SK-N-SH treated with all-trans-retinoic acid at 6 μM for 48 hours (cell line): ENCODE results near the gene GFI1.

Experiments used
- ATAC-seq: fragments of 200-7000 bp; cut with Tn5 transposase; 3 replicates; pipeline ENCODE4 v1.9.1; 2020; ENCODE audit warnings: mild to moderate bottlenecking, moderate library complexity
- ARNTL ChIP-seq: fragments of 450-650 bp; formaldehyde crosslinking; IDR thresholded peaks from 2 replicates; pipeline ENCODE4 v1.5.0; 2020; ENCODE audit warnings: low read depth, mild to moderate bottlenecking, moderate library complexity, borderline replicate concordance
- BACH2 ChIP-seq: fragments of 250-450 bp; sonication (Bioruptor Pico); IDR thresholded peaks from 2 replicates; pipeline ENCODE4 v1.9.0; 2021; ENCODE audit warnings: mild to moderate bottlenecking, borderline replicate concordance
- CSDC2 ChIP-seq: fragments of 250-450 bp; sonication (Bioruptor Pico); IDR thresholded peaks from 2 replicates; pipeline ENCODE4 v1.5.0; 2020; ENCODE audit warnings: mild to moderate bottlenecking, moderate library complexity
- ESRRG ChIP-seq: fragments of 250-450 bp; sonication (Bioruptor Pico); IDR thresholded peaks from 2 replicates; pipeline ENCODE4 v1.6.1; 2021; ENCODE audit warnings: mild to moderate bottlenecking
- GLIS3 ChIP-seq: fragments of 250-450 bp; sonication (Bioruptor Pico); IDR thresholded peaks from 2 replicates; pipeline ENCODE4 v1.5.0; 2020; ENCODE audit warnings: mild to moderate bottlenecking, moderate library complexity
- ISL1 ChIP-seq: fragments of 250-450 bp; sonication (Bioruptor Pico); IDR thresholded peaks from 2 replicates; pipeline ENCODE4 v2.1.2; 2022; ENCODE audit warnings: mild to moderate bottlenecking, moderate library complexity
- OSR1 ChIP-seq: fragments of 250-450 bp; sonication (Bioruptor Pico); IDR thresholded peaks from 2 replicates; pipeline ENCODE4 v1.8.0; 2022; ENCODE audit warnings: moderate library complexity, mild to moderate bottlenecking, inconsistent platforms
- PPARA ChIP-seq: fragments of 250-450 bp; sonication (Bioruptor Pico); IDR thresholded peaks from 2 replicates; pipeline ENCODE4 v1.5.0; 2020; ENCODE audit warnings: mild to moderate bottlenecking, borderline replicate concordance
- RARB ChIP-seq: fragments of 250-450 bp; sonication (Bioruptor Pico); IDR thresholded peaks from 2 replicates; pipeline ENCODE4 v1.8.0; 2021; ENCODE audit warnings: mild to moderate bottlenecking, moderate library complexity
- SNAI2 ChIP-seq: fragments of 250-450 bp; sonication (Bioruptor Pico); IDR thresholded peaks from 2 replicates; pipeline ENCODE4 v1.5.0; 2020; ENCODE audit warnings: mild to moderate bottlenecking, moderate library complexity
- TCF4 ChIP-seq: fragments of 250-450 bp; sonication (Bioruptor Pico); IDR thresholded peaks from 2 replicates; pipeline ENCODE4 v1.8.0; 2021; ENCODE audit warnings: mild to moderate bottlenecking, moderate library complexity, borderline replicate concordance
- TOX ChIP-seq: fragments of 250-450 bp; sonication (Bioruptor Pico); IDR thresholded peaks from 2 replicates; pipeline ENCODE4 v1.8.0; 2021; ENCODE audit warnings: mild to moderate bottlenecking, moderate library complexity, borderline replicate concordance
- ZC3H10 ChIP-seq: fragments of 250-450 bp; sonication (Bioruptor Pico); IDR thresholded peaks from 2 replicates; pipeline ENCODE4 v1.5.1; 2021; ENCODE audit warnings: mild to moderate bottlenecking, moderate library complexity
- ZFP3 ChIP-seq: fragments of 250-450 bp; sonication (Bioruptor Pico); IDR thresholded peaks from 2 replicates; pipeline ENCODE4 v1.5.0; 2020; ENCODE audit warnings: mild to moderate bottlenecking, moderate library complexity
- ZFP30 ChIP-seq: fragments of 450-650 bp; formaldehyde crosslinking; IDR thresholded peaks from 2 replicates; pipeline ENCODE4 v1.5.0; 2022; ENCODE audit warnings: mild to moderate bottlenecking, moderate library complexity
- ZNF565 ChIP-seq: fragments of 450-650 bp; formaldehyde crosslinking; conservative IDR thresholded peaks from 2 replicates; pipeline ENCODE4 v1.5.0; 2020; ENCODE audit warnings: low read depth, mild to moderate bottlenecking, moderate library complexity
- ZNF70 ChIP-seq: fragments of 450-650 bp; formaldehyde crosslinking; IDR thresholded peaks from 2 replicates; pipeline ENCODE4 v1.5.0; 2020; ENCODE audit warnings: mild to moderate bottlenecking, moderate library complexity
- ZNF8 ChIP-seq: fragments of 450-650 bp; formaldehyde crosslinking; IDR thresholded peaks from 2 replicates; pipeline ENCODE4 v1.5.0; 2020; ENCODE audit warnings: mild to moderate bottlenecking, moderate library complexity
- TF ChIP-seq, protein P1 (sequence below): fragments of 250-450 bp; sonication (Bioruptor Pico); IDR thresholded peaks from 2 replicates; pipeline ENCODE4 v1.5.1; 2020; ENCODE audit warnings: low read depth, mild to moderate bottlenecking, moderate library complexity
- TF ChIP-seq, protein P2 (sequence below): fragments of 250-450 bp; sonication (Bioruptor Pico); IDR thresholded peaks from 2 replicates; pipeline ENCODE4 v1.8.0; 2020; ENCODE audit warnings: mild to moderate bottlenecking, moderate library complexity, borderline replicate concordance
- TF ChIP-seq, protein P3 (sequence below): fragments of 250-450 bp; sonication (Bioruptor Pico); IDR thresholded peaks from 2 replicates; pipeline ENCODE4 v1.5.0; 2020; ENCODE audit warnings: mild to moderate bottlenecking, moderate library complexity
- TF ChIP-seq, protein P4 (sequence below): fragments of 250-450 bp; sonication (Bioruptor Pico); IDR thresholded peaks from 2 replicates; pipeline ENCODE4 v1.8.0; 2021; ENCODE audit warnings: low read depth, mild to moderate bottlenecking, moderate library complexity, borderline replicate concordance

The GFI1 gene

DNA sequence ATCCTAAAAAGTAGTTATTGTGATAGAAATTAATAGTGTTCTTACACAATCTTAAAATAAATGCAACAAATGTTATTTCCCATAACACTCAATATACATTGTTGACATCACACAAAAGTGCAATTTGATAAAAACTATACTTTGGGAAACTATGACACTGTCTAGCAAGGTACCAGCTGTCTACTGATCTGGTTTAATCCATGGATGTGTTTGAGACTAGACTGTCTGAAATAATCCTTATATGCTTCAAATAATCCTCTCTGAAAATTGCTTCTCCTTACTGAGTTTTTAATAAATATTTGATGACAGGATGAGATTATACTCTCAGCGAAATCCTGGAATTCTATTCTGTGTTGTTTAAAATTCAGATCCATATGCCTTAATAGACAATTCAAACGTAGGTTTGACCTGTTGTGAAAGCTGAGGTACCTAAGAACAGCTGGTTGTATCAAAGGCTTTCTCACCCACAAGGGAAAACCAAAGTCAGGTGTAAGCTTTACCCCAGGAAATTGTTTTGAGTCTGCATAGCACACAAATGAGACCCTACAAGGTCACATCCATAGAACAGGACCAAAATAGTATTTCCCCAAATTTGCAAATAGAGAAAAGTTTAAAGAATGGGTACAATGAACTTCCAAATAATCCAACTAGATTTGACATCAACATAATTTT is 8.8 kb upstream of the GFI1 start:
- TF ChIP-seq ZC3H10 (CRISPR knock-in tag) (no peak), RARB (CRISPR knock-in tag) (no peak), BACH2 (CRISPR knock-in tag) (no peak), ARNTL (CRISPR knock-in tag) (no peak), SNAI2 (CRISPR knock-in tag) (no peak)
- TF ChIP-seq, protein P1, sequence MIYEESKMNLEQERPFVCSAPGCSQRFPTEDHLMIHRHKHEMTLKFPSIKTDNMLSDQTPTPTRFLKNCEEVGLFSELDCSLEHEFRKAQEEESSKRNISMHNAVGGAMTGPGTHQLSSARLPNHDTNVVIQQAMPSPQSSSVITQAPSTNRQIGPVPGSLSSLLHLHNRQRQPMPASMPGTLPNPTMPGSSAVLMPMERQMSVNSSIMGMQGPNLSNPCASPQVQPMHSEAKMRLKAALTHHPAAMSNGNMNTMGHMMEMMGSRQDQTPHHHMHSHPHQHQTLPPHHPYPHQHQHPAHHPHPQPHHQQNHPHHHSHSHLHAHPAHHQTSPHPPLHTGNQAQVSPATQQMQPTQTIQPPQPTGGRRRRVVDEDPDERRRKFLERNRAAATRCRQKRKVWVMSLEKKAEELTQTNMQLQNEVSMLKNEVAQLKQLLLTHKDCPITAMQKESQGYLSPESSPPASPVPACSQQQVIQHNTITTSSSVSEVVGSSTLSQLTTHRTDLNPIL (CRISPR knock-in tag), result no peak
- TF ChIP-seq, protein P2, sequence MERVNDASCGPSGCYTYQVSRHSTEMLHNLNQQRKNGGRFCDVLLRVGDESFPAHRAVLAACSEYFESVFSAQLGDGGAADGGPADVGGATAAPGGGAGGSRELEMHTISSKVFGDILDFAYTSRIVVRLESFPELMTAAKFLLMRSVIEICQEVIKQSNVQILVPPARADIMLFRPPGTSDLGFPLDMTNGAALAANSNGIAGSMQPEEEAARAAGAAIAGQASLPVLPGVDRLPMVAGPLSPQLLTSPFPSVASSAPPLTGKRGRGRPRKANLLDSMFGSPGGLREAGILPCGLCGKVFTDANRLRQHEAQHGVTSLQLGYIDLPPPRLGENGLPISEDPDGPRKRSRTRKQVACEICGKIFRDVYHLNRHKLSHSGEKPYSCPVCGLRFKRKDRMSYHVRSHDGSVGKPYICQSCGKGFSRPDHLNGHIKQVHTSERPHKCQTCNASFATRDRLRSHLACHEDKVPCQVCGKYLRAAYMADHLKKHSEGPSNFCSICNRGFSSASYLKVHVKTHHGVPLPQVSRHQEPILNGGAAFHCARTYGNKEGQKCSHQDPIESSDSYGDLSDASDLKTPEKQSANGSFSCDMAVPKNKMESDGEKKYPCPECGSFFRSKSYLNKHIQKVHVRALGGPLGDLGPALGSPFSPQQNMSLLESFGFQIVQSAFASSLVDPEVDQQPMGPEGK (CRISPR knock-in tag), result no peak

DNA sequence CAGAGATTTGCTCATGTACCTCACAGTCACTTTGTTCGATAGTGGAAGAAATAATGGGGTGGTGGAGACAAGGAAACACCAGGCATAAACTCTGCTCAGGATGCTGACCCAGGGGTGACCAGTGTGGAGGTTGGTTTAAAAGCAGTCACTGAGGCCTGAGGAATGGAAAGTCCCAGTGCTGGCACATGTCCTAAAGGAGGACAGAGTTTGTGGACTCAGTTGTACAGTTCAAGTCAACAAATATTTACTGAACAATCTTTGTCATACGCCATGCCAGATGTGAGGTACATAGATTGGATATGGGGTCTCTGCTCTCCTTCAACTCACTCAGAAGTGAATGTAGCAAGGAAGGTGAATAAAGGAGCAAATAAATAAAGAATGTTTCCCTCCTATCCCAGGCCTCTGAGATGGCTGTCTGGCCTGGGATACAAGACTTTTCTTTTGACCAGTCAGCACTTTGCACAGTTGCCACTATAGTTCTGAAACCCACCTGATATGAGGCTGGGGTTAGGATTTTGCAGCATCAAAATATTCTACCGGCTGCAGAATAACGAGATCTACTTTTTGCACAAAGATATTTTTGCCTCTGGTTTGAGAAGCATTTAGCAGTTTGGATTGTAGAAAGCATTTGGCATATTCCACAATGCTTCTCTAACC is 7.9 kb upstream of the GFI1 start:
- ATAC-seq, result no peak
- TF ChIP-seq CSDC2 (CRISPR knock-in tag), result no peak
- TF ChIP-seq, protein P1 (CRISPR knock-in tag), result no peak
- TF ChIP-seq ZNF565, result no peak

More for the DNA sequence above, 8.8 kb upstream of the GFI1 start:
- ATAC-seq, result no peak

DNA sequence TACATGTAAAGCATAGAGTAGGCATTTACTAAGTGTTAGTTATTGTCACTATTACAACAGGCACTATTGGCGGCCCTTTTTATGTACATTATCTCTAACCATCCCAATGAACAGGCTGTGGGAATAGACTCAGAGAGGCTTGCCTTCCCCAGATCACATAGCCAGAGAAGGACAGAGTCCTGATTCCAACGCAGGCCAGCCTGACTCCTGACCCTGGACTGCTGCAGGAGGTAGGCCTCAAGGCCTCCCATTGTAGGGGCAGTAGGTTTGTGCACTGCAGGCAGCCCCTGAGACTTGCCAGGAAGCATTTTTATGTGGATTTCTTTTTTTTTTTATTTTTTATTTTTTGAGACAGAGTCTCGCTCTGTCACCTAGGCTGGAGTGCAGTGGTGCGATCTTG is 6.4 kb upstream of the GFI1 start:
- no peak for ATAC-seq
- TF ChIP-seq ZFP3 (CRISPR knock-in tag) (no peak), BACH2 (CRISPR knock-in tag) (no peak), ESRRG (no peak), GLIS3 (CRISPR knock-in tag) (no peak), TOX (CRISPR knock-in tag) (no peak), OSR1 (CRISPR knock-in tag) (no peak)
- TF ChIP-seq, protein P3, sequence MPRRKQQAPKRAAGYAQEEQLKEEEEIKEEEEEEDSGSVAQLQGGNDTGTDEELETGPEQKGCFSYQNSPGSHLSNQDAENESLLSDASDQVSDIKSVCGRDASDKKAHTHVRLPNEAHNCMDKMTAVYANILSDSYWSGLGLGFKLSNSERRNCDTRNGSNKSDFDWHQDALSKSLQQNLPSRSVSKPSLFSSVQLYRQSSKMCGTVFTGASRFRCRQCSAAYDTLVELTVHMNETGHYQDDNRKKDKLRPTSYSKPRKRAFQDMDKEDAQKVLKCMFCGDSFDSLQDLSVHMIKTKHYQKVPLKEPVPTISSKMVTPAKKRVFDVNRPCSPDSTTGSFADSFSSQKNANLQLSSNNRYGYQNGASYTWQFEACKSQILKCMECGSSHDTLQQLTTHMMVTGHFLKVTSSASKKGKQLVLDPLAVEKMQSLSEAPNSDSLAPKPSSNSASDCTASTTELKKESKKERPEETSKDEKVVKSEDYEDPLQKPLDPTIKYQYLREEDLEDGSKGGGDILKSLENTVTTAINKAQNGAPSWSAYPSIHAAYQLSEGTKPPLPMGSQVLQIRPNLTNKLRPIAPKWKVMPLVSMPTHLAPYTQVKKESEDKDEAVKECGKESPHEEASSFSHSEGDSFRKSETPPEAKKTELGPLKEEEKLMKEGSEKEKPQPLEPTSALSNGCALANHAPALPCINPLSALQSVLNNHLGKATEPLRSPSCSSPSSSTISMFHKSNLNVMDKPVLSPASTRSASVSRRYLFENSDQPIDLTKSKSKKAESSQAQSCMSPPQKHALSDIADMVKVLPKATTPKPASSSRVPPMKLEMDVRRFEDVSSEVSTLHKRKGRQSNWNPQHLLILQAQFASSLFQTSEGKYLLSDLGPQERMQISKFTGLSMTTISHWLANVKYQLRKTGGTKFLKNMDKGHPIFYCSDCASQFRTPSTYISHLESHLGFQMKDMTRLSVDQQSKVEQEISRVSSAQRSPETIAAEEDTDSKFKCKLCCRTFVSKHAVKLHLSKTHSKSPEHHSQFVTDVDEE (CRISPR knock-in tag), result no peak

- no peak for ATAC-seq
- no peak for TF ChIP-seq ZNF70 (CRISPR knock-in tag)
- no peak for TF ChIP-seq BACH2 (CRISPR knock-in tag)
- no peak for TF ChIP-seq OSR1 (CRISPR knock-in tag)
- no peak for TF ChIP-seq ZNF8 (CRISPR knock-in tag)
- TF ChIP-seq ZFP30 (CRISPR knock-in tag), result no peak
- no peak for TF ChIP-seq TCF4 (CRISPR knock-in tag)
- TF ChIP-seq, protein P4, sequence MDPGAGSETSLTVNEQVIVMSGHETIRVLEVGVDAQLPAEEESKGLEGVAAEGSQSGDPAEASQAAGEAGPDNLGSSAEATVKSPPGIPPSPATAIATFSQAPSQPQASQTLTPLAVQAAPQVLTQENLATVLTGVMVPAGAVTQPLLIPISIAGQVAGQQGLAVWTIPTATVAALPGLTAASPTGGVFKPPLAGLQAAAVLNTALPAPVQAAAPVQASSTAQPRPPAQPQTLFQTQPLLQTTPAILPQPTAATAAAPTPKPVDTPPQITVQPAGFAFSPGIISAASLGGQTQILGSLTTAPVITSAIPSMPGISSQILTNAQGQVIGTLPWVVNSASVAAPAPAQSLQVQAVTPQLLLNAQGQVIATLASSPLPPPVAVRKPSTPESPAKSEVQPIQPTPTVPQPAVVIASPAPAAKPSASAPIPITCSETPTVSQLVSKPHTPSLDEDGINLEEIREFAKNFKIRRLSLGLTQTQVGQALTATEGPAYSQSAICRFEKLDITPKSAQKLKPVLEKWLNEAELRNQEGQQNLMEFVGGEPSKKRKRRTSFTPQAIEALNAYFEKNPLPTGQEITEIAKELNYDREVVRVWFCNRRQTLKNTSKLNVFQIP (CRISPR knock-in tag), result no peak
- TF ChIP-seq, protein P2 (CRISPR knock-in tag), result no peak
- no peak for TF ChIP-seq TOX (CRISPR knock-in tag)
- TF ChIP-seq PPARA (CRISPR knock-in tag), result no peak
- no peak for TF ChIP-seq ZFP3 (CRISPR knock-in tag)
- TF ChIP-seq SNAI2 (CRISPR knock-in tag), result no peak
- no peak for TF ChIP-seq ISL1 (CRISPR knock-in tag)
- TF ChIP-seq, protein P1 (CRISPR knock-in tag), result no peak
- no peak for TF ChIP-seq ESRRG
Measured at GRCh38 chr1:92488832-92489231, 2.1 kb upstream of the GFI1 start.
